HG03066 (cell line): Measurements from ENCODE around the gene ADK.
"Not testable (repeated sequence)": the region's sequence is repeated elsewhere in the genome, so short reads cannot be mapped to it uniquely, and the experiment has no call there.

Experiments used
- ATAC-seq: cut with Tn5 transposase; IDR thresholded peaks from one replicate; pipeline ENCODE4 v1.9.1; 2021; ENCODE audit warnings: low read depth; ENCODE audit not compliant: unreplicated experiment

Gene ADK

GRCh38 chr10:74178042-74178791 is 27.2 kb downstream of the ADK start:
- ATAC-seq = no peak

- ATAC-seq = no peak
These were observed 28.2 kb downstream of the ADK start for GRCh38 chr10:74179111-74179710.

GRCh38 chr10:74186678-74187077 is 35.7 kb downstream of the ADK start:
- no peak for ATAC-seq

- no peak for ATAC-seq
These were observed 36.2 kb downstream of the ADK start for GRCh38 chr10:74187237-74187636.

- ATAC-seq = not testable (repeated sequence)
These were observed 37.6 kb downstream of the ADK start for GRCh38 chr10:74188617-74189016.

- ATAC-seq = no peak
These were observed 39.0 kb downstream of the ADK start for GRCh38 chr10:74189999-74190421.

- ATAC-seq = no peak
These were observed 39.5 kb downstream of the ADK start for GRCh38 chr10:74190494-74190893.

- no peak for ATAC-seq
These were observed 43.5 kb downstream of the ADK start for GRCh38 chr10:74194545-74194944.

GRCh38 chr10:74194999-74195398 is 44.0 kb downstream of the ADK start:
- ATAC-seq = no peak

GRCh38 chr10:74199315-74199714 is 48.3 kb downstream of the ADK start:
- no peak for ATAC-seq

GRCh38 chr10:74202356-74202755 is 51.3 kb downstream of the ADK start:
- ATAC-seq = no peak

- ATAC-seq = no peak
These were observed 55.7 kb downstream of the ADK start for GRCh38 chr10:74206746-74207145.

- ATAC-seq = no peak
These were observed 56.9 kb downstream of the ADK start for GRCh38 chr10:74207691-74208480.

- ATAC-seq = no peak
These were observed 58.0 kb downstream of the ADK start for GRCh38 chr10:74208997-74209396.

GRCh38 chr10:74213019-74213418 is 62.0 kb downstream of the ADK start:
- ATAC-seq = no peak

GRCh38 chr10:74213571-74214162 is 62.6 kb downstream of the ADK start:
- ATAC-seq = no peak

GRCh38 chr10:74217110-74217509 is 66.1 kb downstream of the ADK start:
- ATAC-seq = not testable (repeated sequence)

GRCh38 chr10:74222467-74222866 is 71.4 kb downstream of the ADK start:
- not testable (repeated sequence) for ATAC-seq

- no peak for ATAC-seq
These were observed 72.9 kb downstream of the ADK start for GRCh38 chr10:74223755-74224529.

- no peak for ATAC-seq
These were observed 76.8 kb downstream of the ADK start for GRCh38 chr10:74227697-74228424.
